ENCODE data around the gene ANKRD13C.

DNA sequence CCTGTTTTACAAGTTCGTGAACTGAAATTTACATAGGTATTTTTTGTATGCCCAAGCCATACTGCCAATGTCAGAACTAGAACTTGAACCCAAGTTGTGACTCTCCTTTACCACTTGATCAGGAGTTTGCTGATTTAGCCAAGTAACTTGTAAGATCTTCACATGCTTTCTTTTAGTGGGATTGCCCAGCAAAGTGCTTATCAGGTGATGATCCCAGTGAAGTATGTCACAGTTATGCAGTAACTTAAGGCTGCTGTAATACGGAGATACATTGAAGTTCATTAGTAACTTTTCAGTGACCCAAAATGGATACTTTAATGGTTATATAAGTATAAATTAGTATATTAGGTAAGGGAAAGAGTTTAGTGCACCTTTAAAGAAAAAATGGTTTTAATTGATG is 129.6 kb downstream of the ANKRD13C start:
- TF ChIP-seq, protein P1, sequence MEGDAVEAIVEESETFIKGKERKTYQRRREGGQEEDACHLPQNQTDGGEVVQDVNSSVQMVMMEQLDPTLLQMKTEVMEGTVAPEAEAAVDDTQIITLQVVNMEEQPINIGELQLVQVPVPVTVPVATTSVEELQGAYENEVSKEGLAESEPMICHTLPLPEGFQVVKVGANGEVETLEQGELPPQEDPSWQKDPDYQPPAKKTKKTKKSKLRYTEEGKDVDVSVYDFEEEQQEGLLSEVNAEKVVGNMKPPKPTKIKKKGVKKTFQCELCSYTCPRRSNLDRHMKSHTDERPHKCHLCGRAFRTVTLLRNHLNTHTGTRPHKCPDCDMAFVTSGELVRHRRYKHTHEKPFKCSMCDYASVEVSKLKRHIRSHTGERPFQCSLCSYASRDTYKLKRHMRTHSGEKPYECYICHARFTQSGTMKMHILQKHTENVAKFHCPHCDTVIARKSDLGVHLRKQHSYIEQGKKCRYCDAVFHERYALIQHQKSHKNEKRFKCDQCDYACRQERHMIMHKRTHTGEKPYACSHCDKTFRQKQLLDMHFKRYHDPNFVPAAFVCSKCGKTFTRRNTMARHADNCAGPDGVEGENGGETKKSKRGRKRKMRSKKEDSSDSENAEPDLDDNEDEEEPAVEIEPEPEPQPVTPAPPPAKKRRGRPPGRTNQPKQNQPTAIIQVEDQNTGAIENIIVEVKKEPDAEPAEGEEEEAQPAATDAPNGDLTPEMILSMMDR (IDR thresholded peaks at IDR 0.05): no peak
- no peak for TF ChIP-seq POLR2A (IDR thresholded peaks at IDR 0.05)
- no peak for TF ChIP-seq EP300 (IDR thresholded peaks at IDR 0.05)
- no peak for TF ChIP-seq POLR2AphosphoS5 (IDR thresholded peaks at IDR 0.05)
